ENCODE measurements around the gene ACLY.

- TF ChIP-seq, protein P1, sequence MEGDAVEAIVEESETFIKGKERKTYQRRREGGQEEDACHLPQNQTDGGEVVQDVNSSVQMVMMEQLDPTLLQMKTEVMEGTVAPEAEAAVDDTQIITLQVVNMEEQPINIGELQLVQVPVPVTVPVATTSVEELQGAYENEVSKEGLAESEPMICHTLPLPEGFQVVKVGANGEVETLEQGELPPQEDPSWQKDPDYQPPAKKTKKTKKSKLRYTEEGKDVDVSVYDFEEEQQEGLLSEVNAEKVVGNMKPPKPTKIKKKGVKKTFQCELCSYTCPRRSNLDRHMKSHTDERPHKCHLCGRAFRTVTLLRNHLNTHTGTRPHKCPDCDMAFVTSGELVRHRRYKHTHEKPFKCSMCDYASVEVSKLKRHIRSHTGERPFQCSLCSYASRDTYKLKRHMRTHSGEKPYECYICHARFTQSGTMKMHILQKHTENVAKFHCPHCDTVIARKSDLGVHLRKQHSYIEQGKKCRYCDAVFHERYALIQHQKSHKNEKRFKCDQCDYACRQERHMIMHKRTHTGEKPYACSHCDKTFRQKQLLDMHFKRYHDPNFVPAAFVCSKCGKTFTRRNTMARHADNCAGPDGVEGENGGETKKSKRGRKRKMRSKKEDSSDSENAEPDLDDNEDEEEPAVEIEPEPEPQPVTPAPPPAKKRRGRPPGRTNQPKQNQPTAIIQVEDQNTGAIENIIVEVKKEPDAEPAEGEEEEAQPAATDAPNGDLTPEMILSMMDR (conservative IDR thresholded peaks at IDR 0.05; ENCODE audit: low read length): no peak
- TF ChIP-seq EZH2phosphoT487 (IDR thresholded peaks at IDR 0.05; ENCODE audit: borderline replicate concordance, low read depth, low read length): no peak
Observed at GRCh38 chr17:41962111-41962510, 43.4 kb upstream of the ACLY start.
